Measurements from ENCODE around the gene GCSAM.
"Not testable (repeated sequence)": the region's sequence is repeated elsewhere in the genome, so short reads cannot be mapped to it uniquely, and the experiment has no call there.

The GCSAM gene

DNA sequence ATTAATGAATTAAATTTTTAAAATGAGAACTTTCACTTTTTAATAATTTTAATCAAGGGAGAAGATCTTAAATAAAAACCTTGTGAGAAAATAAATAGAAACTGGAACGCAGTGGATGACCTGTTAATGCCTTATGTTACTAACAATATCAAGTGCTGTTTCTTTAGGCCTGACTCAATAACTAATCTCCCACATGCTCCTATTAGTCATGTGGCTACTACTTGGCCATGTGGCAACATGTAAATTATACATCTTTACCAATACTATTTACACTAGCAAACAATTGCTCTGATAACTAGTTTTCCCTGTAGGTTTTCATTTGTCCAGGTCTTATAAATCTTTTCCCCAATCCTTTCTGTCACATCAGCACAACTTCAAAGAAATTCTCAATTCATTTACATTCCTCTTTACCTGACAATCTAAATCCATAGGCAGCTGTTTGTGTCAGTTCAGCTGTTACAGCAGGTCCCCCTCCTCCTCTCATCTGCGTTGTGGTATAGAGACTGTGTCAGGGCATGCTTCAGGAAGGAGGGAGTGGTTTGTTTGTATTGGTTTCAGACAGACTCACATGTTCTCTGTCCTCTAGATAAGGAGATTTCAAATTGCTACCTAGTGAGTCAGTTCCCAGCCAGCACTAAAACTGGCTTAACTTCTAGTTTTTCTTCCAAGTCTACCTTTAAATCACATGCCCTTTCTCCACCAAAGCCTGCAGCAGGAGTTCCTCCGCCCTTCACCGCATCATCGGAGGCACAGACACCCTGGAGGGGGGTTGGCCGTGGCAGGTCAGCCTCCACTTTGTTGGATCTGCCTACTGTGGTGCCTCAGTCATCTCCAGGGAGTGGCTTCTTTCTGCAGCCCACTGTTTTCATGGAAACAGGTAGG lies 58.2 kb downstream of the GCSAM start:
- H3K4me3 ChIP-seq (ENCODE audit: low read depth, low read length), result no peak overlapping the region

DNA sequence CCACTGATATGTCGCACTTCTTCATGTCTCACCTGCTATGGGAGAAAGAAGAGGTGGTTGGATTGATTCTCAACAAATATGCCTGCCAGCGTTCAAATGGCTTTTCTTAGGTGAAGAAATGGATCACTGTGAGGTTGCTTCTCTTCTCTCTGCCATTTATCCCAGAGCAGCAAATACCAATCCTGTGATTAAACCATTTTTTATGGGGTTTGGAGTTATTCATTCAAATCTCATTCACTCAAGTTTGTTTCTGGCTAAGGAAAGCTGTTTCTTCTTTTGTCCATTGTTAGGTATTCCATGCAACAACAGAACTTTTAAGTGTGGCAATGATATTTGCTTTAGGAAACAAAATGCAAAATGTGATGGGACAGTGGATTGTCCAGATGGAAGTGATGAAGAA lies 59.0 kb downstream of the GCSAM start:
- no peak overlapping the region for H3K4me3 ChIP-seq (ENCODE audit: low read depth, low read length)

DNA sequence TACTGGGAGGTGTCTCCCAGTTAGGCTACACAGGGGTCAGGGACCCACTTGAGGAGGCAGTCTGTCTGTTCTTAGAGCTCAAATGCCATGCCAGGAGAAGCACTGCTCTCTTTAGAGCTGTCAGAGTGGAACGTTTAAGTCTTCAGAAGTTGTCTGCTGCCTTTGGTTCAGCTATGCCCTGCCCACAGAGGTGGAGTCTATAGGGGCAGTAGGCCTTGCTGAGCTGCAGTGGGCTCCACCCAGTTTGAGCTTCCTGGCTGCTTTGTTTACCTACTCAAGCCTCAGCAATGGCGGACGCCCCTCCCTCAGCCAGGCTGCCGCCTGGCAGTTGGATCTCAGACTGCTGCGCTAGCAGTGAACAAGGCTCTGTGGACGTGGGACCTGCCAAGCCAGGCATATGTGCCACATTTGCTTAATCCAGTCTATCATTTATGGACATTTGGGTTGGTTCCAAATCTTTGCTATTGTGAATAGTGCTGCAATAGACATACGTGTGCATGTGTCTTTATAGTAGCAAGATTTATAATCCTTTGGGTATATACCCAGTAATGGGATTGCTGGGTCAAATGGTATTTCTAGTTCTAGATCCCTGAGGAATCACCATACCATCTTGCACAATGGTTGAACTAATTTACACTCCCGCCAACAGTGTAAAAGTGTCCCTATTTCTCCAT lies 60.5 kb downstream of the GCSAM start:
- not testable (repeated sequence) for H3K4me3 ChIP-seq (ENCODE audit: low read depth, low read length)

Data from iPS-11a (cell line).